ENCODE data around the gene EEFSEC. TPM values are rescaled to one million over a fixed set of nuclear protein-coding genes. Genes with fewer than 3 reads are reported as not detected.

Gene EEFSEC
- total and polyA plus RNA-seq, 2 experiments from 2014 or later = 10.1 to 16.2 TPM

GRCh38 chr3:128221328-128221727, 68.0 kb downstream of the EEFSEC start (continued):
- TF ChIP-seq ZNF462 (CRISPR knock-in tag; IDR thresholded peaks at IDR 0.05) (no peak), CREB1 (CRISPR knock-in tag; IDR thresholded peaks at IDR 0.05; ENCODE audit: low read depth) (no peak), EZH2 (IDR thresholded peaks at IDR 0.05; ENCODE audit: low read depth, unreplicated experiment) (no peak)

GRCh38 chr3:128222796-128223385, 69.6 kb downstream of the EEFSEC start:
- Mint-ChIP-seq H3K36me3 (ENCODE audit: low read depth) (peaks cover 23% of the 10 kb centered on the region), H3K9me3 (peaks cover 35% of the 10 kb centered on the region), H3K27ac (no peak overlapping the region), H3K4me1 (peaks cover 16% of the 10 kb centered on the region), H3K4me3 (no peak overlapping the region), H3K27me3 (ENCODE audit: insufficient read depth, low read depth, poor library complexity) (peaks cover 12% of the 10 kb centered on the region)
- Histone ChIP-seq H3K4me2 (no peak overlapping the region), H3K4me1 (ENCODE audit: insufficient read depth) (peaks cover 4% of the 10 kb centered on the region; the same call in 1 of the 2 replicates), H3K27me3 (ENCODE audit: insufficient read depth) (no peaks in the 10 kb centered on the region), H4K20me1 (replicated peaks; ENCODE audit: insufficient read depth) (no peaks in the 10 kb centered on the region; the same call in 1 of the 2 replicates), H3K36me3 (ENCODE audit: insufficient read depth) (peaks cover 12% of the 10 kb centered on the region; the same call in 1 of the 2 replicates), H3K4me3 (no peak overlapping the region), H3K79me2 (replicated peaks; ENCODE audit: insufficient read depth) (no peaks in the 10 kb centered on the region), H3K27ac (ENCODE audit: low read depth) (no peak overlapping the region), H2AFZ (no peak overlapping the region), H3K9me2 (ENCODE audit: insufficient read depth) (no peaks in the 10 kb centered on the region), H3F3A (replicated peaks; ENCODE audit: low read depth) (no peaks in the 10 kb centered on the region)
- ATAC-seq = no peak
- TF ChIP-seq ZNF114 (CRISPR knock-in tag; IDR thresholded peaks at IDR 0.05) (no peak), EZH2 (IDR thresholded peaks at IDR 0.05; ENCODE audit: low read depth, unreplicated experiment) (no peak), CTCF (conservative IDR thresholded peaks at IDR 0.05; ENCODE audit: low read depth in 2 of 2) (no peak)
- no peak for DNase-seq (ENCODE audit: low spot score)
